Transverse colon (tissue), 4 donors: ENCODE data around the gene NFATC4. TPM values are rescaled to one million over a fixed set of nuclear protein-coding genes. Genes with fewer than 3 reads are reported as not detected.

Source experiments
- DNase-seq: peaks from one replicate; pipeline ENCODE4 v3.0.0-alpha.2; 2019
- H3K27ac ChIP-seq, 4 donors: fragments of 200-600 bp; sonication (generic); 2 replicates each; pipeline ENCODE4 v1.5.1; 2016 to 2018; ENCODE audit warnings: inconsistent platforms in 4 of 4
- H3K27me3 ChIP-seq: fragments of 200-600 bp; sonication (generic); 2 replicates; pipeline ENCODE4 v1.5.1; 2017; ENCODE audit warnings: inconsistent platforms
- H3K36me3 ChIP-seq, 4 donors: fragments of 200-600 bp; sonication (generic); 2 replicates each; pipeline ENCODE4 v1.5.1; 2017 to 2019; ENCODE audit warnings: inconsistent platforms in 4 of 4
- H3K4me1 ChIP-seq, 4 donors: fragments of 200-600 bp; sonication (generic); 2 replicates each; pipeline ENCODE4 v1.5.1; 2017 to 2020; ENCODE audit warnings: inconsistent platforms in 4 of 4
- H3K4me3 ChIP-seq, 4 donors: fragments of 200-600 bp; sonication (generic); 1 replicate in 1 of 4; 2 replicates in 3 of 4; pipeline versions ENCODE4 v1.5.1 to v1.6.1; 2017 to 2019; ENCODE audit warnings: inconsistent platforms in 4 of 4
- H3K9me3 ChIP-seq, 2 donors: fragments of 200-600 bp; sonication (generic); 2 replicates each; pipeline ENCODE4 v1.5.1; 2017 to 2019; ENCODE audit warnings: inconsistent platforms in 2 of 2
- EP300 ChIP-seq: sonication (generic); formaldehyde crosslinking; IDR thresholded peaks from one replicate; pipeline ENCODE4 v1.6.1; 2017; ENCODE audit warnings: antibody characterized with exemption, low read depth
- POLR2A ChIP-seq: fragments of 450-650 bp; IDR thresholded peaks from one replicate; pipeline ENCODE4 v1.6.1; 2016; ENCODE audit warnings: antibody characterized with exemption, mild to moderate bottlenecking, moderate library complexity
- POLR2AphosphoS5 ChIP-seq, 3 donors: sonication (generic); formaldehyde crosslinking; IDR thresholded peaks; one replicate each; pipeline ENCODE4 v1.6.1; 2016; ENCODE audit warnings: antibody characterized with exemption in 3 of 3
- WGBS, 2 donors: methylation state at CpG; one replicate each; pipeline ENCODE4 v1.1.5; 2018; ENCODE audit warnings: low coverage in 1 of 2; 5-methylcytosine and 5-hydroxymethylcytosine counted together
- in situ Hi-C, 4 donors: fragments of 200-750 bp; cut with MboI; loops; one replicate each; pipeline versions ENCODE4 v1.15.0 to v1.15.1; 2017; ENCODE audit warnings: low sequenced_read_pairs in 3 of 4, low pct_ligation_motif_present in 1 of 4, low pct_unique_long_range_greater_than_20kb in 1 of 4
- intact Hi-C: fragments of 100-400 bp; cut with DNase I; formaldehyde crosslinking; loops from one replicate; pipeline ENCODE4 v1.15.1; 2023; ENCODE audit warnings: low total_unique reads
- total RNA-seq, 4 donors: library from RNA; depleted of rRNA; stranded (reverse); fragments of >200 nt; gene quantifications; one replicate each; pipeline ENCODE4 v1.1.0, GENCODE V29; 2016
- TF ChIP-seq, protein P1 (sequence below), 5 experiments: fragments of 200-600 bp in 3 of 5; fragments of 450-650 bp in 2 of 5; sonication (generic) in 3 of 5; IDR thresholded peaks; 1 replicate in 2 of 5; 2 replicates in 3 of 5; pipeline ENCODE4 v1.5.1; 2016 to 2017; ENCODE audit warnings: antibody characterized with exemption in 5 of 5, inconsistent platforms in 3 of 5, mild to moderate bottlenecking in 2 of 5, moderate library complexity in 1 of 5

NFATC4 gene
- total RNA-seq, 4 donors from 2014 or later: 13.4 to 58.0 (median 20.9) TPM

DNA sequence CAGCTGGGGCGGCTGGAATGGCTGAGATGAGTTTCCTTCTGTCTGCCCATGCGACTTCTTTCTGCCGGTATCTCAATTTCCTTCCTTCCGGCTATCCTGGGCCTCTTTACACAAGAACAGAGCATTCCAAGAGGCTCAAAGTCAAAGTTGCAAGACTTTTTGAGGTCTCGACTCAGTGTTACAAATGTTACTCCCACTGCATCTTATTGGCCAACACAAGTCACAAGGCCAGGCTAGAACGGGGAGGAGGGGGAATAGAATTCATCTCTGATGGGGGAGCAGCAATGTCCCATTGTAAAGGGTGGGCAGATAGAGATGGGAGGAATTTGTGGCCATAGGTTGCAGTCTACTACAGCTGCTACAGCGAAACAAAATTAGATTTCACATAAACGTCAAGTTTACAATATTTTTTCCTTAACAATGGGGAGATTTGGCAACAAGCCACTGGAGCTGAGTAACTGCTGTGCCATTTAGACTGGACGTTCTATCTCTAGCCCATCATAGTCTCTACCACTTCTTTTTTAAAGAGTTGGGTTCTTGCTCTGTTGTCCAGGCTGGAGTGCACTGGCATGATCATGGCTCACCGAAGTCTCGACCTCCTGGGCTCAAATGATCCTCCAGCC is 21.4 kb downstream of the NFATC4 start:
- intact Hi-C loops (no loop called here), in situ Hi-C loops (no loop called here)
- DNase-seq: no peak
- Histone ChIP-seq H3K4me1 (peaks cover 0 to 13% (median 0%) of the 10 kb centered on the region in 4 donors), H3K27ac (no peak overlapping the region), H3K36me3 (no peaks in the 10 kb centered on the region), H3K27me3 (no peaks in the 10 kb centered on the region), H3K4me3 (no peak overlapping the region), H3K9me3 (no peaks in the 10 kb centered on the region)
- TF ChIP-seq EP300 (no peak), POLR2AphosphoS5 (IDR thresholded peaks at IDR 0.05) (no peak), POLR2A (no peak)
- TF ChIP-seq, protein P1, sequence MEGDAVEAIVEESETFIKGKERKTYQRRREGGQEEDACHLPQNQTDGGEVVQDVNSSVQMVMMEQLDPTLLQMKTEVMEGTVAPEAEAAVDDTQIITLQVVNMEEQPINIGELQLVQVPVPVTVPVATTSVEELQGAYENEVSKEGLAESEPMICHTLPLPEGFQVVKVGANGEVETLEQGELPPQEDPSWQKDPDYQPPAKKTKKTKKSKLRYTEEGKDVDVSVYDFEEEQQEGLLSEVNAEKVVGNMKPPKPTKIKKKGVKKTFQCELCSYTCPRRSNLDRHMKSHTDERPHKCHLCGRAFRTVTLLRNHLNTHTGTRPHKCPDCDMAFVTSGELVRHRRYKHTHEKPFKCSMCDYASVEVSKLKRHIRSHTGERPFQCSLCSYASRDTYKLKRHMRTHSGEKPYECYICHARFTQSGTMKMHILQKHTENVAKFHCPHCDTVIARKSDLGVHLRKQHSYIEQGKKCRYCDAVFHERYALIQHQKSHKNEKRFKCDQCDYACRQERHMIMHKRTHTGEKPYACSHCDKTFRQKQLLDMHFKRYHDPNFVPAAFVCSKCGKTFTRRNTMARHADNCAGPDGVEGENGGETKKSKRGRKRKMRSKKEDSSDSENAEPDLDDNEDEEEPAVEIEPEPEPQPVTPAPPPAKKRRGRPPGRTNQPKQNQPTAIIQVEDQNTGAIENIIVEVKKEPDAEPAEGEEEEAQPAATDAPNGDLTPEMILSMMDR (IDR thresholded peaks at IDR 0.05): no peak
- 74% methylated on average over 11 of the region's 11 CpGs; no CpG with 5 or more reads in 1 of the 2 donors for WGBS, 2 donors

DNA sequence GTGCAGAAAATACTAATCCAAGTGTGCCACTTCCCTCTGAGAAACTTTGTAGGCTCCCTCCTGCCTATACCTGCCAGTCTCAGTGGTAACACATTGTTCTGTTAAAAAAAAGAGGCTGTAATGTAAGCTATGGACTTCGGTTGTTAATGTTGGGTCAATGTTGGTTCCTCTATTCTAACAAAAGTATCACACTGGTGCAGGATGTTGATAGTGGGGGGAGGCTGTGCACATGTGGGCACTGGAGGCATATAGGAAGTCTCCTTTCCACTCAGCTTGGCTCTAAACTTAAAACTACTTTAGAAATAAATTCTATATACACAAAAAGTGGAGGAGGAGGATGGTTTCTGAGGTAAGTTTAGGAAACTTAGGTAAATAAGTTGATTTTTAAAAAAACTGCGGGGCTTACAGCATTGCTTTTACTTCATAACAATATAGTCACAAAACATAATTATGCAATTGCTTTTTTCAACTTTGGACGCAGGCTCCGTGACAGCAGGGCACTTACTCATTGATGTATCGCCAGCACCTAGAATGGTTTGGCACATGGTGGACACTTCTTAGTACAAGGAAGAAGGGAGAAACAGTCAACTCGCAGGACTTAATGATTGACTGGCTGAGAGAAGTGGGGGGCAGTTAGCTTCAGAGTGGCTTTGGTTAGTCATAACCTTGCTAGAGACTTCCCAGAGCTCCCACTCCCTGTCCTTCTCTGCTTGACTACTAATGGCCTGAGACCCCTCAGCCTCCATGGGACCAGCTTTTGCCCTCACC is 22.9 kb downstream of the NFATC4 start:
- TF ChIP-seq POLR2AphosphoS5 (IDR thresholded peaks at IDR 0.05) (no peak), POLR2A (no peak), EP300 (no peak)
- TF ChIP-seq, protein P1 (IDR thresholded peaks at IDR 0.05): no peak
- intact Hi-C loops: no loop called here
- no peak overlapping the region for H3K27ac ChIP-seq
- in situ Hi-C loops: no loop called here
- no peaks in the 10 kb centered on the region for H3K27me3 ChIP-seq
- H3K9me3 ChIP-seq: no peaks in the 10 kb centered on the region
- peaks cover 0 to 13% (median 0%) of the 10 kb centered on the region in 4 donors for H3K4me1 ChIP-seq
- H3K36me3 ChIP-seq: no peaks in the 10 kb centered on the region
- H3K4me3 ChIP-seq: no peak overlapping the region
- DNase-seq: no peak
- 32 to 49% methylated on average over 5 to 6 of the region's 6 CpGs for WGBS, 2 donors

DNA sequence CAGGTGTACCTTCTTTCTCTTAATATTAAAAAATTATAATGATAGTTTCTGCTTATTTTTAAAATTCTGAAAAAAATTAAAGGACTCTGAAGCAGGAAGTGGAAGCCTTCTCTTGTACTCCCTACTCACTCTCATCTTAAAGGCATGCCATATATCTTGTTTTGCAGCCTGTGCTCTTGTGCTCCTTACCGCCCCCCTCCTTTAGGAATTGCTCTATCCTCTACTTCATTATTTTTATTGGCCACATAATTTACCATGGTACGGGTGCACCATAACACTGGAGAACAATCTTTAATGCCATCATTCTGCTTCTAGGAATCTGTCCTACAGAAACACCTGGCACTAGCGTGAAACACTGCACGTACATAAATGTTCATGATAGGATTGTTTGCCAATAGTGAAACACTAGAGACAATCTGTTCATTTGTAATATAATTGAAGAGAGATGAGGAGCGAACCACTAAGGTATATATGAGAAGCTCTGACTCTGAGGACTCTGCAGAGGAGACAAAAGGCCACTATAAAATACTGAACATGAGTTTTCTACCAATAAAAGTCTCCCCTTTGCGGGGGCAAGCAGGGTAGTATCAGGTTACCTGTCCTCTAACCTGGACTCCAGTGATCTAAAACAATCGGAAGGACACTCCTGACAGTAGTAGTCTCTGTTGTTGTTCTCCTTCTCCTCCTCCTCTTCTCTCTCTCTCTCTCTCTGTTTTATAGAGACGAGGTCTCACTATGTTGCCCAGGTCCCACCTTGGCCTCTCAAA is 24.5 kb downstream of the NFATC4 start:
- DNase-seq: no peak
- WGBS, 2 donors: 42 to 45% methylated on average over 8 of the region's 8 CpGs
- in situ Hi-C loops: no loop called here
- TF ChIP-seq POLR2A (no peak), POLR2AphosphoS5 (IDR thresholded peaks at IDR 0.05) (no peak), EP300 (no peak)
- TF ChIP-seq, protein P1 (IDR thresholded peaks at IDR 0.05): no peak
- H3K27me3 ChIP-seq: no peaks in the 10 kb centered on the region
- H3K4me1 ChIP-seq: peaks cover 0 to 13% (median 0%) of the 10 kb centered on the region in 4 donors
- H3K4me3 ChIP-seq: no peak overlapping the region
- H3K27ac ChIP-seq: peak overlapping the region; percentile 33 to 66 (median 61)
- intact Hi-C loops: no loop called here
- H3K36me3 ChIP-seq: no peaks in the 10 kb centered on the region
- H3K9me3 ChIP-seq: no peaks in the 10 kb centered on the region

DNA sequence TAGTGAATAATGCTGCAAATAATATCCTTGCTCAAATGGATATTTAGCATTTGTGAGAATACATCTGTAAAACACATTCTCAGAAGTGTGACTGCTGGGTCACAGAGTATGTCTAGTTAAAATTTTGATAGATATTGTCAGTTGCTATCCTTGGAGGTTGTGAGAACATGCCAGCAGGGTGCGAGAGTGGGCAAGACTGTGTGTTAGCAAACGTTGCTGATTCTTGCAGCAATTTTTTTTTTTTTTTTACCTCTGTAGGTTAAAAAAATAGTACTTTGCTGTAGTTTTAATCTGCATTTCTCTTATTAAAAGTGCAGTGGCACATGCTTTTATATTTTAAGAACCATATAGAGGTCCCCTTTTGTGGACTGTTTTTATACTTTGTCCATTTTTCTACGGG is 26.3 kb downstream of the NFATC4 start:
- no peaks in the 10 kb centered on the region for H3K36me3 ChIP-seq
- in situ Hi-C loops: no loop called here
- no peak overlapping the region for H3K4me3 ChIP-seq
- H3K27ac ChIP-seq: no peak overlapping the region
- DNase-seq: no peak
- H3K9me3 ChIP-seq: no peaks in the 10 kb centered on the region
- 32 to 41% methylated on average over 3 of the region's 3 CpGs for WGBS, 2 donors
- H3K4me1 ChIP-seq: peaks cover 0 to 27% (median 12%) of the 10 kb centered on the region in 4 donors
- TF ChIP-seq, protein P1 (IDR thresholded peaks at IDR 0.05): no peak
- TF ChIP-seq POLR2A (no peak), POLR2AphosphoS5 (IDR thresholded peaks at IDR 0.05) (no peak), EP300 (no peak)
- no peaks in the 10 kb centered on the region for H3K27me3 ChIP-seq
- intact Hi-C loops: no loop called here
